ENCODE measurements around the gene CITED4.

The CITED4 gene

DNA sequence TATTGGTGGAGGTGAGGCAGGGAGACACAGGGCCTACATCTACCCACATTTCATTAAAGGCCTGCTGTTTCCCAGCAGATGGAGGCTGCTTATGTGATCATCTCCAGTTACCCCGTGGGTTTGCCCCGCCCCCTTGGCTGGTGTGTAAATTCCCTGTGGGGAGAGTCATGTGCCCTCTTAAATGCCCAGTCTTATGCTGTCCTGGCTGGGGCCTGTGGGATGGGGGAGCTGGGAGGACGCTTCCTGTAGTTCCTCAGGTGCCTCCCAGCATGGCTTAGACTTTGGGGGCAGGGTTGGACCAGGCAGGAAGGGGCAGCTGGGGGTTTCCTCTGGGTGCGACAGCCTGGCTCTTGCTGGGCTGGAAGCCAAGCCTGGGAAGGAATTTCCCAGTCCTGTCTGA lies 15.5 kb upstream of the CITED4 start:
- H3K9me3 ChIP-seq, result no peaks in the 10 kb centered on the region
- no peaks in the 10 kb centered on the region for H3K4me1 ChIP-seq
- H3K4me3 ChIP-seq, result no peak overlapping the region
- H3K27me3 ChIP-seq (ENCODE audit: low read depth), result no peaks in the 10 kb centered on the region
- no peaks in the 10 kb centered on the region for H3K36me3 ChIP-seq (replicated peaks)
- in situ Hi-C loops (cut with MboI; ENCODE audit: low sequenced_read_pairs), result no loop called here
- DNase-seq (ENCODE audit: low spot score in 2 of 2), result no peak

GRCh38 chr1:40876891-40877290 lies 14.7 kb upstream of the CITED4 start:
- Histone ChIP-seq H3K4me3 (no peak overlapping the region), H3K4me1 (no peaks in the 10 kb centered on the region), H3K36me3 (replicated peaks) (no peaks in the 10 kb centered on the region), H3K9me3 (no peaks in the 10 kb centered on the region), H3K27me3 (ENCODE audit: low read depth) (no peaks in the 10 kb centered on the region)
- DNase-seq (ENCODE audit: low spot score in 2 of 2), result no peak
- in situ Hi-C loops (cut with MboI; ENCODE audit: low sequenced_read_pairs), result no loop called here

DNA sequence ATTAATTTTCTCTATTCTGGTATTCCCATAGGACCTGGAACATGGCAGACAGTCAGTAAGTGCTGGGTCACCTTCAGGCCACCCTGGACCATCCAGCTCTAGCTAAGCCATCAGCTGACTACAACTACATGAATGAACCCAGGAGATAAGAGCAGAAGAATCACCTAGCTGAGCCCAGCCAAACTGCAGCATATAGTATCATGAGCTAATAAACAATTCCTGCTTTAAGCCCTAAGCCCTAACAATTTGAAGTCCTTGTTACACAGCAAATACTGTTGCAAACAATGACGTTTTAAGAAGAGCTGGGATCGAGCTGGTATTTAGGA lies 14.2 kb upstream of the CITED4 start:
- no peaks in the 10 kb centered on the region for H3K4me1 ChIP-seq
- in situ Hi-C loops (cut with MboI; ENCODE audit: low sequenced_read_pairs), result no loop called here
- H3K4me3 ChIP-seq, result no peak overlapping the region
- H3K27me3 ChIP-seq (ENCODE audit: low read depth), result no peaks in the 10 kb centered on the region
- H3K36me3 ChIP-seq (replicated peaks), result no peaks in the 10 kb centered on the region
- no peak for DNase-seq (ENCODE audit: low spot score in 2 of 2)
- H3K9me3 ChIP-seq, result no peaks in the 10 kb centered on the region

DNA sequence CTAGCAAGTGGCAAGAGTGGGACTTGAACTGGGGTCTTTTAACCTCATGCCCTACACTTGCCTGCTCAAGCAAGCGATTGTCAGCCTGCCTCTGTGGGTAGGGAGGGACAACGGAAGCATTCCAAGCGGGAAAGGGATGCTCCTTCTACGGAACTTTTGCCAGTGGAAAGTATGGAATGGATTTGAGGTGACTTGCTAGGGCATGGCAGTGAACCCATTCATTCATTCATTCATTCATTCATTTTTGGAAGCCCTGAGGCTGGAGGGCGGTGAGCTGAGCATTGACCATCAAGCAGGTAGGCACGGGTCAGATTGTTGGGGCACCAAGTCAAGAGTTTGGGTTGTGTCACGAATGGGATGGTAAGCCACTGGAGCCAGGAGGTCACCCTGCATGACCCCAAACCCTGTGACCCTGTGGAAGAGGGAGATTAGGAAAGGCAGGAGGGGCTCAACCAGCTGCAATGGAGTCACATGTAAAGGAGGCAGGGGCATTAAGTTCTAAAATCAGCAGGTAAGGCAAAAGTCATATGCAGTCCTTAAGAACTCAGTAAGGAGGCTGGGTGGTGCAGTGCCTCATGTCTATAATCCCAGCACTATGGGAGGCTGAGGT lies 11.8 kb upstream of the CITED4 start:
- Histone ChIP-seq H3K4me3 (no peak overlapping the region), H3K4me1 (no peaks in the 10 kb centered on the region), H3K9me3 (0 out of 2 replicates have a peak, but pooled peaks cover 4% of the 10 kb centered on the region), H3K27me3 (ENCODE audit: low read depth) (no peaks in the 10 kb centered on the region), H3K36me3 (replicated peaks) (no peaks in the 10 kb centered on the region)
- DNase-seq (ENCODE audit: low spot score in 2 of 2), result no peak
- in situ Hi-C loops (cut with MboI; ENCODE audit: low sequenced_read_pairs), result no loop called here

GRCh38 chr1:40872276-40872675 lies 10.1 kb upstream of the CITED4 start:
- Histone ChIP-seq H3K4me1 (no peaks in the 10 kb centered on the region), H3K9me3 (0 out of 2 replicates have a peak, but pooled peaks cover 4% of the 10 kb centered on the region), H3K27me3 (ENCODE audit: low read depth) (no peaks in the 10 kb centered on the region), H3K36me3 (replicated peaks) (no peaks in the 10 kb centered on the region), H3K4me3 (no peak overlapping the region)
- in situ Hi-C loops (cut with MboI; ENCODE audit: low sequenced_read_pairs), result no loop called here
- peak in 1 of 2 experiments; percentile 28 for DNase-seq (ENCODE audit: low spot score in 2 of 2)

- H3K27me3 ChIP-seq (ENCODE audit: low read depth), result no peaks in the 10 kb centered on the region
- H3K4me3 ChIP-seq, result no peak overlapping the region
- no peaks in the 10 kb centered on the region for H3K4me1 ChIP-seq
- no peaks in the 10 kb centered on the region for H3K36me3 ChIP-seq (replicated peaks)
- no peak for DNase-seq (ENCODE audit: low spot score in 2 of 2)
- H3K9me3 ChIP-seq, result 0 out of 2 replicates have a peak, but pooled peaks cover 4% of the 10 kb centered on the region
- in situ Hi-C loops (cut with MboI; ENCODE audit: low sequenced_read_pairs), result no loop called here
Measured at GRCh38 chr1:40870135-40870728, 8.1 kb upstream of the CITED4 start.

- Histone ChIP-seq H3K36me3 (replicated peaks) (no peaks in the 10 kb centered on the region), H3K9me3 (0 out of 2 replicates have a peak, but pooled peaks cover 4% of the 10 kb centered on the region), H3K4me3 (no peak overlapping the region), H3K4me1 (no peaks in the 10 kb centered on the region; the same call in 1 of the 2 replicates), H3K27me3 (ENCODE audit: low read depth) (no peaks in the 10 kb centered on the region)
- in situ Hi-C loops (cut with MboI; ENCODE audit: low sequenced_read_pairs), result no loop called here
- no peak for DNase-seq (ENCODE audit: low spot score in 2 of 2)
Measured at GRCh38 chr1:40868051-40868723, 6.0 kb upstream of the CITED4 start.

DNA sequence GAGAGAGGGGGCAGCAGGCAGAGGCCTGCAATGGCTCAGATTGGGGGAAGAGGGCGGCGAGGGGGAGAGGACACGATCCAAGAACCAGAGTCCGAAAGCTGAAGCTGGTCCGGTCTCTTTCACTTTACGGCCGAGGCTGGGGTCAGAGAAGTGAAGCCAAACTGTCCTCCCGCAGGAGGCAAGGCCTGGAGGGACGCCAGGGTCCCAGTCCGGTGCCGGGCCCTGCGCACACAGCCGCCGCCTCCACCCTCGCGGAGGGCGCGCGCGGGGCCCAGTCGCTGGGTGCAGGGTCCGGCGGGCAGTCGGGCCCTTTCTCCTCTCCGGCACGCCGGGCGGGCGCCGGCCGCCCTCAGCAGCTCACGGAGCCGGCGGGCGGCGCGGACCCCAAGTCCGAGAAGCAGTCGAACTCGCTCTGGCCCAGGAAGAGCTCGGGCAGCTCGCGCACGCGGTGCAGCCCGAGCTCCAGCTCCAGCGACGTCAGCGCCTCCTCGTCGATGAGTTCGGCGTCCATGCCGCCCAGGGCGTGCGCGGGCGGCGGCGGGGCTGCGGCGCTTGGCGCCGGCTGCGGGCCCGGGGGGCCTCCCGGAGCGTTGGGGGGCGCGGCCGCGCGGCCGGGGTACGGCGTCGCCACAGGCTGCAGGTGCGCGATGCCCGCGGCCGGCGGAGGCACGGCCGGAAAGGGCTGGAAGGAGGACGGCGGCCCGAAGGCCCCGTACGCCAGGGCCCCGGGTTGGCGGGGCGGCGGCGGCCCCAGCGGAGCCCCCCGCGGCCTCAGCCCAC lies 749 bp downstream of the CITED4 start:
- no peaks in the 10 kb centered on the region; the same call in 1 of the 2 replicates for H3K9me3 ChIP-seq
- peak in 1 of 2 experiments; percentile 45 for DNase-seq (ENCODE audit: low spot score in 2 of 2)
- H3K4me1 ChIP-seq, result peaks cover 4% of the 10 kb centered on the region
- peak overlapping the region; percentile 41 for H3K4me3 ChIP-seq
- no peaks in the 10 kb centered on the region for H3K27me3 ChIP-seq (ENCODE audit: low read depth)
- in situ Hi-C loops (cut with MboI; ENCODE audit: low sequenced_read_pairs), result no loop called here
- H3K36me3 ChIP-seq (replicated peaks), result no peaks in the 10 kb centered on the region

DNA sequence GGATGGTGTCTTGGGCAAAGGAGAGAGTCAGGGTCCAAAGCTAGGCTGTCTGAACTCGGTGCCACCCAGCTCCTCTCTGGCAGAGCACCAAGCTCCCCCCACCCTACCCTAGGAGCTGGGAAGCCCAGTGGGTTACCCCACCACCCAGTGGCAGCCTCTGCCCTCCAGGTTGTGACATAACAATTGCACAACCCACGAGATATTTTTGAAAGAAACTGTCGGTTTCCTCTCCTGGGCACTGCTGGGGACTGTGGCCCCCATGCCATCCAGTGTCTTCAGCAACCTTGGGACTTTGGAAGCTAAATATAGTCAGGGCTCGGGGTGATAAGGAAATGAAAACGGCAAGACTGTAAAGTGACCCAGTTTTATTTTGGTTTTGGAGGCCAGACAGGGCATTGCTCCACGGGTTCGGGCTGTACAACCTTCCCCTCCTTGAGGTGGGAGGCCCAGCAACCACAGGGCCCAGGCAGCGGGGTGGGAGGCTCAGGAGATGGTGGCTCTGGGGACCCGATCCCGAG lies 1.4 kb downstream of the CITED4 start:
- peak overlapping the region; percentile 28 for H3K4me3 ChIP-seq
- in situ Hi-C loops (cut with MboI; ENCODE audit: low sequenced_read_pairs), result no loop called here
- H3K4me1 ChIP-seq, result peaks cover 4% of the 10 kb centered on the region
- H3K9me3 ChIP-seq, result no peaks in the 10 kb centered on the region; the same call in 1 of the 2 replicates
- no peak for DNase-seq (ENCODE audit: low spot score in 2 of 2)
- H3K36me3 ChIP-seq (replicated peaks), result no peaks in the 10 kb centered on the region
- H3K27me3 ChIP-seq (ENCODE audit: low read depth), result no peaks in the 10 kb centered on the region

- in situ Hi-C loops (cut with MboI; ENCODE audit: low sequenced_read_pairs), result no loop called here
- Histone ChIP-seq H3K4me3 (no peak overlapping the region), H3K27me3 (ENCODE audit: low read depth) (no peaks in the 10 kb centered on the region), H3K4me1 (peaks cover 4% of the 10 kb centered on the region), H3K36me3 (replicated peaks) (no peaks in the 10 kb centered on the region), H3K9me3 (no peaks in the 10 kb centered on the region; the same call in 1 of the 2 replicates)
- DNase-seq (ENCODE audit: low spot score in 2 of 2), result no peak
Measured at GRCh38 chr1:40858856-40859416, 3.2 kb downstream of the CITED4 start.

DNA sequence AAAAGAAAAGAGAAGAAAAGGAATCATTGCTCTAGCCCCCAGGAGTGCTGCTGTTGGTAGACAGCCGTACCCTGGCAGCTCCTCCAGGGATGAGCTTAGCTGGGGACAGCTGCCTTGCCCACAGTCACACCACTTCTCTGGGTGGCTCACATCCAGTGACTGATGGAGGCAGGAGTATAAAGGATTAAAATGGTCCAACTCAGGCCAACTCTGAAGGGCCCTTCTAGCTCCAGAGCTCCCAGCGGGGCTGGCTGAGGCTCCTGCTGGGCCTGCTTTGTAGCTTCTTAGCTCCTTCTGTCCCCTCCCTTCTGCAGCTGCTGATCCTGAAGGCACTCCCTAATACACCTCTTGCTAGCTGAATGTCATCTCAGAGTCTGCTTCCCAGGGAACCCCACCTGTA lies 4.4 kb downstream of the CITED4 start:
- peaks cover 4% of the 10 kb centered on the region for H3K4me1 ChIP-seq
- no peaks in the 10 kb centered on the region for H3K36me3 ChIP-seq (replicated peaks)
- H3K27me3 ChIP-seq (ENCODE audit: low read depth), result no peaks in the 10 kb centered on the region
- no peaks in the 10 kb centered on the region; the same call in 1 of the 2 replicates for H3K9me3 ChIP-seq
- DNase-seq (ENCODE audit: low spot score in 2 of 2), result no peak
- H3K4me3 ChIP-seq, result no peak overlapping the region
- in situ Hi-C loops (cut with MboI; ENCODE audit: low sequenced_read_pairs), result no loop called here

DNA sequence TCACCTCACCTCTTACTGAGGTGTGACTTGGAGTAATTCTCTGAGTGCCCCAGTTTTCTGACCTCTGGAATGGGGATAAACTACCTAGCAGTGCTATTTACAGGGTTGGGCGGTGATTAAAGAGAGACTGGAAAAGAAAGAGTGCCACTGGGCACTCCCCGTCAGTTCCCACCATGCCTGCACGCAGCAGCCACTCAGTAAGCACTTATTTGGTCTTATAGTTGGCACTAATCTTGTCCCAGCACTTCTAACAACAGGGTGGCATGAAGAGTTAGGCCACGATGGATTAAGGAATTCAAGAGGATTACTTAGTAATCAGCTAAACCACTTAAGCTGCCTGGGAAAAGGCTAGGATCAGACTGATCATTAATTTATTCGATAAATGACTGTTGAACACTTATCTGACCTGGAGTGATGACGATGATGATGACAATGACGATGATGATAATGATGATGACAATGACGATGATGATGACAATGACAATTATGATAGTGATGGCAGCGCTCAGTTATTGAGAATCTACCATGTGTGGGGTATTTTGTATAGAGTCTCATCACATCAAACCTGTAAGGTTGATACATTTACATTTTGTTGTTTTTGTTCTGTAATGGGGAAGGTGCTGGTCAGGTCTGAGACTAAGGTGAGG lies 5.4 kb downstream of the CITED4 start:
- H3K4me3 ChIP-seq, result no peak overlapping the region
- H3K36me3 ChIP-seq (replicated peaks), result no peaks in the 10 kb centered on the region
- DNase-seq (ENCODE audit: low spot score in 2 of 2), result no peak
- H3K27me3 ChIP-seq (ENCODE audit: low read depth), result no peaks in the 10 kb centered on the region
- H3K4me1 ChIP-seq, result no peaks in the 10 kb centered on the region
- H3K9me3 ChIP-seq, result no peaks in the 10 kb centered on the region; the same call in 1 of the 2 replicates
- in situ Hi-C loops (cut with MboI; ENCODE audit: low sequenced_read_pairs), result no loop called here

- Histone ChIP-seq H3K4me1 (no peaks in the 10 kb centered on the region), H3K4me3 (no peak overlapping the region), H3K27me3 (ENCODE audit: low read depth) (no peaks in the 10 kb centered on the region), H3K36me3 (replicated peaks) (no peaks in the 10 kb centered on the region), H3K9me3 (no peaks in the 10 kb centered on the region; the same call in 1 of the 2 replicates)
- in situ Hi-C loops (cut with MboI; ENCODE audit: low sequenced_read_pairs), result no loop called here
- DNase-seq (ENCODE audit: low spot score in 2 of 2), result no peak
Measured at GRCh38 chr1:40856116-40856515, 6.0 kb downstream of the CITED4 start.

All from HAP-1 (cell line).